HEK293 (cell line): ENCODE data around the gene HSPB8.

Source experiments
- CTCF ChIA-PET: fragments of 350-600 bp; formaldehyde crosslinking; extraction: SDS; loops from one replicate; lab custom pipeline; 2021; ENCODE audit warnings: antibody characterized with exemption; lab: Yijun Ruan, JAX
- POLR2A ChIA-PET: fragments of 300-600 bp; formaldehyde crosslinking; extraction: SDS; loops from one replicate; lab custom pipeline; 2020; ENCODE audit warnings: antibody characterized with exemption, inconsistent platforms; lab: Yijun Ruan, JAX
- H3K27ac ChIP-seq: fragments of 200-500 bp; sonication (Bioruptor generic); 2 replicates; pipeline ENCODE4 v1.5.1; 2014; ENCODE audit warnings: low read depth, low read length, control low read depth, inconsistent platforms; ENCODE audit errors: extremely low read depth
- H3K36me3 ChIP-seq, 2 experiments: fragments of 200-500 bp in 1 of 2; sonication (Bioruptor generic) in 1 of 2; 1 replicate in 1 of 2; 2 replicates in 1 of 2; pipeline ENCODE4 v1.5.1; 2014 to 2017; ENCODE audit warnings: inconsistent platforms in 2 of 2, low read length in 2 of 2; ENCODE audit not compliant: control insufficient read depth in 2 of 2, insufficient read depth in 1 of 2
- H3K4me1 ChIP-seq: fragments of 200-500 bp; sonication (Bioruptor generic); 2 replicates; pipeline ENCODE4 v1.5.1; 2014; ENCODE audit warnings: mild to moderate bottlenecking, low read length, inconsistent platforms; ENCODE audit not compliant: control insufficient read depth, insufficient read depth
- H3K4me3 ChIP-seq: 2 replicates; pipeline ENCODE4 v1.5.1; 2011; ENCODE audit warnings: low read depth, mild to moderate bottlenecking, control low read depth, low read length, moderate library complexity
- H3K9me3 ChIP-seq: fragments of 200-500 bp; sonication (Bioruptor generic); 2 replicates; pipeline ENCODE4 v1.5.1; 2014; ENCODE audit warnings: low read depth, low read length, inconsistent platforms; ENCODE audit not compliant: control insufficient read depth, insufficient read depth
- KLF16 ChIP-seq: fragments of 450-650 bp; formaldehyde crosslinking; IDR thresholded peaks from 2 replicates; pipeline ENCODE4 v1.5.1; 2017; ENCODE audit warnings: missing biosample characterization, missing genetic modification characterization
- MYNN ChIP-seq: fragments of 450-650 bp; formaldehyde crosslinking; IDR thresholded peaks from 2 replicates; pipeline ENCODE4 v1.5.1; 2016; ENCODE audit warnings: missing biosample characterization, missing genetic modification characterization, borderline replicate concordance
- PATZ1 ChIP-seq: fragments of 450-650 bp; formaldehyde crosslinking; IDR thresholded peaks from 2 replicates; pipeline ENCODE4 v1.5.1; 2016; ENCODE audit warnings: missing biosample characterization, missing genetic modification characterization
- SETDB1 ChIP-seq: IDR thresholded peaks from one replicate; pipeline ENCODE4 v1.6.1; 2017; ENCODE audit warnings: mild to moderate bottlenecking, low read length, moderate library complexity, mixed read lengths; ENCODE audit not compliant: insufficient read length
- TCF7L2 ChIP-seq: IDR thresholded peaks from 2 replicates; pipeline ENCODE4 v1.6.1; 2011; ENCODE audit warnings: low read depth, mild to moderate bottlenecking, inconsistent platforms, low read length, moderate library complexity, borderline replicate concordance
- ZBTB11 ChIP-seq: fragments of 450-650 bp; formaldehyde crosslinking; conservative IDR thresholded peaks from 2 replicates; pipeline ENCODE4 v1.5.1; 2016; ENCODE audit warnings: low read depth, missing biosample characterization, missing genetic modification characterization
- ZBTB17 ChIP-seq: fragments of 450-650 bp; formaldehyde crosslinking; IDR thresholded peaks from 2 replicates; pipeline ENCODE4 v1.5.1; 2016; ENCODE audit warnings: missing biosample characterization, missing genetic modification characterization
- ZBTB21 ChIP-seq: fragments of 450-650 bp; formaldehyde crosslinking; IDR thresholded peaks from 2 replicates; pipeline ENCODE4 v1.5.1; 2017; ENCODE audit warnings: missing biosample characterization, missing genetic modification characterization
- ZNF169 ChIP-seq: fragments of 450-650 bp; formaldehyde crosslinking; IDR thresholded peaks from 2 replicates; pipeline ENCODE4 v1.5.1; 2016; ENCODE audit warnings: missing biosample characterization, missing genetic modification characterization
- ZNF18 ChIP-seq: fragments of 450-650 bp; formaldehyde crosslinking; IDR thresholded peaks from 2 replicates; pipeline ENCODE4 v1.5.1; 2016; ENCODE audit warnings: missing biosample characterization, missing genetic modification characterization
- ZNF274 ChIP-seq, 2 experiments: fragments of 200-500 bp in 1 of 2; fragments of 450-650 bp in 1 of 2; sonication (Bioruptor generic) in 1 of 2; formaldehyde crosslinking in 1 of 2; IDR thresholded peaks; 2 replicates each; pipeline versions ENCODE4 v1.5.1 to v1.6.1; 2014 to 2016; ENCODE audit warnings: borderline replicate concordance in 1 of 2, inconsistent platforms in 1 of 2, low read length in 1 of 2, missing biosample characterization in 1 of 2, missing genetic modification characterization in 1 of 2
- ZNF280C ChIP-seq: fragments of 450-650 bp; formaldehyde crosslinking; IDR thresholded peaks from 2 replicates; pipeline ENCODE4 v1.5.1; 2016; ENCODE audit warnings: missing biosample characterization, missing genetic modification characterization
- ZNF423 ChIP-seq: fragments of 450-650 bp; formaldehyde crosslinking; IDR thresholded peaks from 2 replicates; pipeline ENCODE4 v1.5.1; 2016; ENCODE audit warnings: missing biosample characterization, missing genetic modification characterization
- ZNF449 ChIP-seq: fragments of 450-650 bp; formaldehyde crosslinking; IDR thresholded peaks from 2 replicates; pipeline ENCODE4 v1.5.1; 2017; ENCODE audit warnings: missing biosample characterization, mild to moderate bottlenecking, missing genetic modification characterization, moderate library complexity
- ZNF610 ChIP-seq: fragments of 450-650 bp; formaldehyde crosslinking; IDR thresholded peaks from 2 replicates; pipeline ENCODE4 v1.5.1; 2016; ENCODE audit warnings: missing biosample characterization, missing genetic modification characterization, borderline replicate concordance
- ZNF623 ChIP-seq: fragments of 450-650 bp; formaldehyde crosslinking; IDR thresholded peaks from 2 replicates; pipeline ENCODE4 v1.5.1; 2016; ENCODE audit warnings: missing biosample characterization, missing genetic modification characterization
- ZNF670 ChIP-seq: fragments of 450-650 bp; formaldehyde crosslinking; IDR thresholded peaks from 2 replicates; pipeline ENCODE4 v1.5.1; 2016; ENCODE audit warnings: missing biosample characterization, missing genetic modification characterization, low read depth
- ZNF777 ChIP-seq: fragments of 450-650 bp; formaldehyde crosslinking; IDR thresholded peaks from 2 replicates; pipeline ENCODE4 v1.5.1; 2017; ENCODE audit warnings: missing biosample characterization, missing genetic modification characterization, borderline replicate concordance

The HSPB8 gene

GRCh38 chr12:119239040-119239439 is 60.3 kb downstream of the HSPB8 start (continued):
- TF ChIP-seq ZNF623 (tag by site-specific recombination), result no peak

GRCh38 chr12:119241049-119241448 is 62.3 kb downstream of the HSPB8 start:
- no peak overlapping the region for H3K4me3 ChIP-seq
- no peaks in the 10 kb centered on the region for H3K4me1 ChIP-seq
- TF ChIP-seq ZNF449 (tag by site-specific recombination) (no peak), ZNF670 (tag by site-specific recombination) (no peak)
- TF ChIP-seq, all 188 proteins: peak for 0
- Histone ChIP-seq H3K36me3 (no peaks in the 10 kb centered on the region), H3K27ac (no peak overlapping the region), H3K9me3 (no peaks in the 10 kb centered on the region)
- CTCF ChIA-PET, result no interaction called here
- POLR2A ChIA-PET, result no interaction called here

GRCh38 chr12:119241580-119242169 is 62.9 kb downstream of the HSPB8 start:
- ChIA-PET CTCF (interaction anchor here (0.7 kb wide), 1 partner anchor 85 kb away, joined by 4 read pairs; no protein-coding TSS in a partner anchor), POLR2A (interaction anchor here (0.7 kb wide), 1 partner anchor 62 kb away, joined by 3 read pairs; no protein-coding TSS in a partner anchor)
- Histone ChIP-seq H3K9me3 (no peaks in the 10 kb centered on the region), H3K36me3 (no peaks in the 10 kb centered on the region), H3K4me1 (no peaks in the 10 kb centered on the region), H3K27ac (no peak overlapping the region), H3K4me3 (no peak overlapping the region)
- TF ChIP-seq ZNF777 (tag by site-specific recombination) (no peak), MYNN (tag by site-specific recombination) (no peak), ZBTB17 (tag by site-specific recombination) (no peak), ZNF423 (tag by site-specific recombination) (no peak), PATZ1 (no peak), TCF7L2 (no peak), SETDB1 (no peak), ZBTB11 (tag by site-specific recombination) (no peak), ZNF280C (tag by site-specific recombination) (no peak), ZBTB21 (tag by site-specific recombination) (no peak), KLF16 (no peak), ZNF610 (tag by site-specific recombination) (no peak), ZNF18 (tag by site-specific recombination) (no peak), ZNF169 (tag by site-specific recombination) (no peak), ZNF274 (IDR thresholded peaks at IDR 0.05; ENCODE audit: low read length) (no peak), ZNF274 (tag by site-specific recombination; IDR thresholded peaks at IDR 0.05; ENCODE audit: borderline replicate concordance) (no peak)
